Inflammatory macrophage (primary cell): ENCODE measurements around the gene FBXO17.

ENCODE experiments used
- DNase-seq, 2 donors: peaks; one replicate each; pipeline ENCODE4 v3.0.0-alpha.2; 2020 to 2022

FBXO17 gene

GRCh38 chr19:38912600-38913514, 62.7 kb downstream of the FBXO17 start:
- peak; percentile 89 to 96 for DNase-seq

- DNase-seq, result no peak
Observed at GRCh38 chr19:38911388-38912001, 64.0 kb downstream of the FBXO17 start.

DNA sequence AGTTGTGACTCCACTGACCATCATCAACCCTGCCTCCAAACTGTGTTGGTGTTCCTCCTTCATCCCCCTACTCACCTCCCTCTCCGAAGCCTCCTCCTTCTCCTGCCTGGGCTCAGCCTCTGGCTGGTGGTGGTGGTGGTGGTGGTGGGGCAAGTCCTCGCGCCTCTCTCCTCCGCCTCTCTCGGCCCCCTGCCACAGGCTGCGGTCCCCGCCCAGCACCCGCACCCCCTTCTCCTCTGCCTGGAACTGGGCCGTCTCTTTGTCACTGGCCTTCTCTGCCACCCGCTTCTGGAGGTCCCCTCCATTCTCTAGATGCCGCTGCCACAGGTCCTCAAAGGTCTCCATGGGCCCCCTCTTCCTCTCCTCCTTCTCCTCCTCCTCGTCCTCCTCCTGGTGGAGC, 65.1 kb downstream of the FBXO17 start:
- DNase-seq, result no peak

- DNase-seq, result no peak
Observed at GRCh38 chr19:38908911-38909310, 66.6 kb downstream of the FBXO17 start.

DNA sequence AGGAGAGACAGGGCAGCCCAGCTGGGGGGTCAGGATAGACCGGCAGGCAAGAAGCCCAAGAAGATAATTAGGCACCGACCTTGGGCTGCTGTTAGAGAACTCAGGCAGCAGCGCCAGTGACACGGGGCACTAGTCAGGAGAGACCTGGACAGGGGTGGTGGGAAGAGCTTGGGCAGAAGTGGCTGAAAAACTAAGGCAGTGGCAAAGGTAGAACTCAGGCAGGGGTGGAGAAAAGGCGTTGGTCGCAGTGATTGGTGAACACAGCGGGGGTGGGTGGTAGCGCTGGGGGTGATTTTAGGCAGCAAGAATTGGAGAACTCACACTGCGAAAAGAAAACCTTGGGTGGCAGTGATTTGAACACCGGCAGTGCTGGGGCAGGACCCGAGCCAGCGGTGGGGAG, 67.9 kb downstream of the FBXO17 start:
- DNase-seq, result no peak

DNA sequence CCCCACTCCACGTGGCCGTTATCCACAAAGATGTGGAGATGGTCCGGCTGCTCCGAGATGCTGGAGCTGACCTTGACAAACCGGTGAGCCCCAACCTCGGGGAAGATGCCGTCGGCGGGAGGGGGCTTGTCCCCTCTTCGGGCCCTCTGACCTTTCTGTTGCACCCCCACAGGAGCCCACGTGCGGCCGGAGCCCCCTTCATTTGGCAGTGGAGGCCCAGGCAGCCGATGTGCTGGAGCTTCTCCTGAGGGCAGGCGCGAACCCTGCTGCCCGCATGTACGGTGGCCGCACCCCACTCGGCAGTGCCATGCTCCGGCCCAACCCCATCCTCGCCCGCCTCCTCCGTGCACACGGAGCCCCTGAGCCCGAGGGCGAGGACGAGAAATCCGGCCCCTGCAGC, 68.3 kb downstream of the FBXO17 start:
- no peak for DNase-seq

DNA sequence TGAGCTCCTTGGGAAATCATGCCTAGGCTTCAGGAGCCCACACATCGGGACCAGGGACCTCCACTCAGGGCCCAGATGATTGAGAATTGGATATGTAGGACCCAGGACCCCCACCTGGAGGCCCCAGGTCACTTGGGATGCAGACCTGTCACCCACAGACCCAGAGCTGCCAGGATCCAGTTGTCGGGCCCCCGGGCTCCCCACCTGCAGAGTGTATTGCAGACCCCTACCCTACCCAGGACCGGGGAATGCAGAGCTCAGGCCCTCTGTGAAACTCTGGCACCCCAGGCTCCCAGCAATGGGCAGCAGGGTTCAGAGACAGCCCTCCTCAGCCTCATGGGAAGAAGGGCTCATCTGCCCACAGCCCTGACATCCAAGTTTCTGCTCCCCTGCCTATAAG, 69.9 kb downstream of the FBXO17 start:
- DNase-seq, result no peak

GRCh38 chr19:38904581-38905539, 70.7 kb downstream of the FBXO17 start:
- DNase-seq, result peak; percentile 53 to 63

DNA sequence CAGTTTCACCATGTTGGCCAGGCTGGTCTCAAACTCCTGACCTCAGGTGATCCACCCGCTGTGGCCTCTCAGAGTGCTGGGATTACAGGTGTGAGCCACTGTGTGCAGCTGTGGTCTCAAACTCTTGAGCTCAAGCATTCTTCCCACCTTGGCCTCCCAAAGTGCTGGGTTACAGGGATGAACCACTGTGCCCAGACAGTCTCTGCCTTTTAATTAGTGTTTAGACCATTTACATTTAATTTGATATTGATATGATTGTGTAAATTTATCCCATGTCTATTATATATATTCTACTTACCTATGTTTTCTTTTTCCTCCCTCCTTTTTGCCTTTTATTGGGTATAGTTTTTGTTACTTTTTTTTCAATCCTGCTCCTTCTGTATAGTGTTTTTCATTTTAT, 73.9 kb downstream of the FBXO17 start:
- no peak for DNase-seq

GRCh38 chr19:38900743-38901190, 74.8 kb downstream of the FBXO17 start:
- no peak for DNase-seq

GRCh38 chr19:38900202-38900629, 75.3 kb downstream of the FBXO17 start:
- peak in 1 of 2 donors; percentile 69 for DNase-seq

DNA sequence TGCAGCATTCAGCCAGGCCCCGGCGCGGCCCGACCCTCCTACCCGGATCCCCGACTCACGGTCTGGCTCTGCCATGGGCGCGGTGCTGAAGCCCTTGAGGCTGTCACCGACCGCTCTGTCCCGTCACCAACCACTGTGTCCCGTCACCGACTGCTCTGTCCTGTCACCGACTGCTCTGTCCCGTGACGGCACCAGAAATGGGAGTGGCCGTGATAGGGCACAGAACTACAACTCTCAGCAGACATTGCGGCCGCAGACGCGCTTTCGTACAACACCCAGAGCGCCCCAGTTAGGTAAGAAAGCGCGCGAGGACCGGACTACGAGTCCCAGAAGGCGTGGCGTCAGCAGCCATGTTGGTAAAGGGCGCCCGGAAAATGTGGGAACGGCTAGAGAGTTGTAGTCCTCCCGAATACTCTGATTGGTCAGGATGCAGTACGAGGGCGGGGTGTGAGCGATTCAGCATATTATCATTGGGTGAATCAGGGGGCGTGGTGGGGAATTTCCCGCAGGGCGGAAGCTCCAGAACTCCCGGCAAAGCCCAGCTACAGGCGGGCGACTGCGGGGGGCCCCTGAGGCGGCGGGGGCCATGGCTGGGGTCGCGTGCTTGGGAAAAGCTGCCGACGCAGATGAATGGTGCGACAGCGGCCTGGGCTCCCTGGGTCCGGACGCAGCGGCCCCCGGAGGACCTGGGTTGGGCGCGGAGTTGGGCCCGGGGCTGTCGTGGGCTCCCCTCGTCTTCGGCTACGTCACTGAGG, 75.9 kb downstream of the FBXO17 start, which contains the start of the genes NFKBIB and SIRT2:
Gene NFKBIB, plus strand, starts transcription at position 523 of the 755 bp plus-strand sequence. Its CDS starts 64 bp downstream, at position 587.
Gene SIRT2, minus strand, starts transcription at position 172 of the 755 bp plus-strand sequence. Its CDS starts 97 bp downstream, at position 75.
- peak; percentile 100 for DNase-seq

- no peak for DNase-seq
Observed at GRCh38 chr19:38898788-38899446, 76.6 kb downstream of the FBXO17 start.

GRCh38 chr19:38894968-38895367, 80.6 kb downstream of the FBXO17 start:
- DNase-seq, result no peak

DNA sequence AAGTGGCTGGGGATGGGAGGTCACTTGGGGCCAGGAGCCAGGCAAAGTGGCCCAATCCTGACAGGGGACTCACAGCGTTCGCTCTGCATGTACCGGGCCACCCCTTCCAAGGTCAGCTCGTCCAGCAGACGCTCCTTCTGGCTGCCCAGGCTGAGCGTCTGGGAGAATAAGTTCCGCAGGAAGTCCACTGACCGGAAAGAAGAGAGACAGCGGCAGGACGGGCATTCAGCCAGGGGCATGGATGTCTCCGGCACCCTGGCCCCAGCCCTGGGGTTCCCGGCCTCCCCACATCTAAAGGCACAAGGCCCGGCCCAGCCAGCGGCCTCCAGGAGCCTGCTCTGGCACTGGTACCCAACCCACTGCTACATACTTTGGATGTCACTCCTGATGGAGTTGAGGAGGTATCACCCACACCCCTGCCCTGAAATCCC, 82.2 kb downstream of the FBXO17 start:
- no peak for DNase-seq

GRCh38 chr19:38892841-38893240, 82.7 kb downstream of the FBXO17 start:
- DNase-seq, result no peak

DNA sequence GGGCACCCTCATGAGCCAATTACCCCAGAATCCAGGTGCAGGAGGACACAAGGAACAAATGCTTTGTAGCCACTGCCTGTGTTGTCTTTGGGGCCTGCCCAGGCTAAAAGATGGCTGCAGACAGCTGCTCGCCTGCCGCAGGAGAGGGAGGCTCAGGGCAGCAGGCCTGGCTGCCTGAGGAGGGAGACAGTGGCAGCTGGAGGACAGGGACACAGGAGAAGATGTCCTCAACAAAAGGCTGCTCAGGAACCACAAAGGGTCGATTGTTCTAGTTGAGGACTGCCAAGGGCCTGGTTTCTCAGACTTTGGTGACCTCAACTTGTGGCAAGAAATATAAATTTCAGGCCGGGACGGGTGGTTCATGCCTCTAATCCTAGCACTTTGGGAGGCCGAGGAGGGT, 83.8 kb downstream of the FBXO17 start:
- no peak for DNase-seq
